ENCODE data around the gene CRACR2A. TPM values are rescaled to one million over a fixed set of nuclear protein-coding genes. Genes with fewer than 3 reads are reported as not detected.

The CRACR2A gene
- total and polyA plus RNA-seq, 2 of the 4 experiments (the other 2 are of a cell fraction) = 0.54 to 0.60 TPM

GRCh38 chr12:3597526-3598210 lies 155.2 kb downstream of the CRACR2A start:
- H3K36me3 ChIP-seq (ENCODE audit: control insufficient read depth, insufficient read depth, low read length) = no peaks in the 10 kb centered on the region
- no TSS peak for BruUV-seq (replicated peaks)
- H2AK5ac ChIP-seq (ENCODE audit: low read depth, low read length) = no peak overlapping the region
- H3K4me3 ChIP-seq (ENCODE audit: insufficient read depth, low read depth, low read length) = no peak overlapping the region
- no peak overlapping the region for H3K4ac ChIP-seq (ENCODE audit: low read depth, low read length)
- TF ChIP-seq CEBPB (IDR thresholded peaks at IDR 0.05; ENCODE audit: low read depth, low read length) (no peak), CHD1 (IDR thresholded peaks at IDR 0.05; ENCODE audit: low read depth, low read length) (no peak), MXI1 (IDR thresholded peaks at IDR 0.05; ENCODE audit: borderline replicate concordance, low read depth, low read length) (no peak), USF2 (IDR thresholded peaks at IDR 0.05; ENCODE audit: low read depth, low read length) (no peak), SMC3 (IDR thresholded peaks at IDR 0.05; ENCODE audit: low read depth, low read length) (no peak), BHLHE40 (IDR thresholded peaks at IDR 0.05; ENCODE audit: low read depth, low read length) (no peak), ELK1 (IDR thresholded peaks at IDR 0.05; ENCODE audit: borderline replicate concordance, low read depth, low read length) (no peak), RAD21 (IDR thresholded peaks at IDR 0.05; ENCODE audit: low read length) (no peak), MAFK (IDR thresholded peaks at IDR 0.05; ENCODE audit: low read depth, low read length) (no peak), RCOR1 (IDR thresholded peaks at IDR 0.05; ENCODE audit: insufficient replicate concordance, low read length) (no peak), CTCF (conservative IDR thresholded peaks at IDR 0.05; ENCODE audit: low read depth, low read length) (no peak), NFE2L2 (IDR thresholded peaks at IDR 0.05; ENCODE audit: low read depth, low read length) (no peak), RFX5 (IDR thresholded peaks at IDR 0.05; ENCODE audit: low read depth, low read length) (no peak), MAZ (IDR thresholded peaks at IDR 0.05; ENCODE audit: borderline replicate concordance, low read depth, low read length) (no peak), POLR2A (IDR thresholded peaks at IDR 0.05; ENCODE audit: low read depth, low read length) (no peak), FOS (IDR thresholded peaks at IDR 0.05; ENCODE audit: low read depth, low read length) (no peak)
- intact Hi-C loops (cut with micrococcal nuclease) = no loop called here
- no peak overlapping the region for H3K18ac ChIP-seq (ENCODE audit: low read depth, low read length)
- no peak overlapping the region for H2AFZ ChIP-seq (replicated peaks; ENCODE audit: low read length, poor library complexity)
- 17% methylated on average over 2 of the region's 7 CpGs; no CpG with 5 or more reads in 1 of the 2 experiments for WGBS, 2 experiments (ENCODE audit: extremely low coverage in 2 of 2, insufficient read length in 1 of 2)
- no peaks in the 10 kb centered on the region for H3K27me3 ChIP-seq (ENCODE audit: control insufficient read depth, insufficient read depth, low read length)
- no peaks in the 10 kb centered on the region for H3K9me3 ChIP-seq (ENCODE audit: control insufficient read depth, insufficient read depth, low read length)
- ATAC-seq (ENCODE audit: low read depth) (no peak), DNase-seq (no peak)
- H3K4me1 ChIP-seq (ENCODE audit: control insufficient read depth, insufficient read depth, low read length) = no peaks in the 10 kb centered on the region
- no peaks in the 10 kb centered on the region for H3K9me1 ChIP-seq (ENCODE audit: insufficient read depth, low read length)
- no peak overlapping the region for H4K5ac ChIP-seq (ENCODE audit: low read depth, low read length)
- H3K9ac ChIP-seq (ENCODE audit: low read depth, low read length) = no peak overlapping the region
- CTCF ChIA-PET = no interaction called here
- H2BK20ac ChIP-seq (ENCODE audit: low read depth, low read length) = no peak overlapping the region
- H4K8ac ChIP-seq (ENCODE audit: low read depth in 2 of 2, low read length in 2 of 2) = no peak overlapping the region
- no peak overlapping the region for H3K4me2 ChIP-seq (ENCODE audit: low read depth, low read length)
- H3K56ac ChIP-seq (ENCODE audit: extremely low read depth, insufficient read depth, low read length) = no peak overlapping the region
- H2AK9ac ChIP-seq (replicated peaks; ENCODE audit: low read depth, low read length, poor library complexity) = no peak overlapping the region
- in situ Hi-C loops (cut with MboI; ENCODE audit: low sequenced_read_pairs) = no loop called here
- no peak overlapping the region for H3K23ac ChIP-seq (ENCODE audit: low read depth, low read length)
- H2BK5ac ChIP-seq (ENCODE audit: low read depth, low read length, poor library complexity, severe bottlenecking) = no peak overlapping the region
- dilution Hi-C loops (cut with HindIII; ENCODE audit: low sequenced_read_pairs, unreplicated experiment) = no loop called here
- H3K79me1 ChIP-seq (ENCODE audit: low read depth in 1 of 2, low read length in 2 of 2) = no peaks in the 10 kb centered on the region
- H3K27ac ChIP-seq (ENCODE audit: insufficient read depth, low read length) = no peak overlapping the region
- H2BK15ac ChIP-seq (ENCODE audit: low read depth, low read length) = no peak overlapping the region
- no peaks in the 10 kb centered on the region for H4K20me1 ChIP-seq (ENCODE audit: insufficient read depth, low read length)
- H3K14ac ChIP-seq (replicated peaks; ENCODE audit: low read depth, low read length) = no peak overlapping the region
- no peak overlapping the region for H2BK120ac ChIP-seq (ENCODE audit: low read depth, low read length)
- no peak overlapping the region for H4K91ac ChIP-seq (ENCODE audit: insufficient read depth, low read depth, low read length)
- POLR2A ChIA-PET (ENCODE audit: unreplicated experiment) = no interaction called here

Measured in IMR-90 (cell line).